Brain microvascular endothelial cell (primary cell): ENCODE data around the gene DUSP8.

Experiments
- DNase-seq: peaks from one replicate; pipeline ENCODE4 v3.0.0-alpha.2; 2020
- H3K27ac ChIP-seq: fragments of 250-450 bp; sonication (Bioruptor Pico); 2 replicates; pipeline ENCODE4 v1.5.1; 2020; ENCODE audit warnings: mild to moderate bottlenecking, moderate library complexity
- H3K27me3 ChIP-seq: fragments of 250-450 bp; sonication (Bioruptor Pico); replicated peaks from 2 replicates; pipeline ENCODE4 v1.5.1; 2020; ENCODE audit warnings: mild to moderate bottlenecking
- H3K36me3 ChIP-seq: fragments of 250-450 bp; sonication (Bioruptor Pico); replicated peaks from 2 replicates; pipeline ENCODE4 v1.5.1; 2020; ENCODE audit warnings: mild to moderate bottlenecking
- H3K4me3 ChIP-seq: 2 replicates; pipeline ENCODE4 v1.5.1; 2011; ENCODE audit warnings: low read depth, mild to moderate bottlenecking, control low read depth, low read length, moderate library complexity
- CTCF ChIP-seq: IDR thresholded peaks from 2 replicates; pipeline ENCODE4 v1.5.1; 2011; ENCODE audit warnings: low read depth, mild to moderate bottlenecking, moderate library complexity, low read length, control low read depth, inconsistent platforms; ENCODE audit errors: missing control alignments
- in situ Hi-C: cut with HindIII; loops from 2 replicates; pipeline ENCODE4 v1.10.0; 2017; ENCODE audit warnings: low sequenced_read_pairs, low pct_ligation_motif_present

DUSP8 gene

GRCh38 chr11:1560649-1561251, 11.3 kb downstream of the DUSP8 start:
- Histone ChIP-seq H3K4me3 (no peak overlapping the region), H3K27ac (no peak overlapping the region), H3K36me3 (peaks cover 5% of the 10 kb centered on the region), H3K27me3 (no peaks in the 10 kb centered on the region)
- no peak for TF ChIP-seq CTCF
- DNase-seq: no peak
- in situ Hi-C loops: no loop called here

- DNase-seq: no peak
- Histone ChIP-seq H3K36me3 (peaks cover 5% of the 10 kb centered on the region), H3K4me3 (no peak overlapping the region), H3K27ac (no peak overlapping the region), H3K27me3 (no peaks in the 10 kb centered on the region)
- no peak for TF ChIP-seq CTCF
- in situ Hi-C loops: no loop called here
Observed at GRCh38 chr11:1560002-1560648, 11.9 kb downstream of the DUSP8 start.

- no peak for TF ChIP-seq CTCF
- DNase-seq: no peak
- H3K27ac ChIP-seq: no peak overlapping the region
- in situ Hi-C loops: no loop called here
- peaks cover 5% of the 10 kb centered on the region for H3K36me3 ChIP-seq
- no peaks in the 10 kb centered on the region for H3K27me3 ChIP-seq
- no peak overlapping the region for H3K4me3 ChIP-seq
Observed at GRCh38 chr11:1559111-1559951, 12.7 kb downstream of the DUSP8 start.

GRCh38 chr11:1558775-1559110, 13.3 kb downstream of the DUSP8 start:
- H3K4me3 ChIP-seq: no peak overlapping the region
- peaks cover 5% of the 10 kb centered on the region for H3K36me3 ChIP-seq
- no peaks in the 10 kb centered on the region for H3K27me3 ChIP-seq
- no peak for DNase-seq
- no peak overlapping the region for H3K27ac ChIP-seq
- TF ChIP-seq CTCF: no peak
- in situ Hi-C loops: no loop called here

GRCh38 chr11:1557904-1558774, 13.9 kb downstream of the DUSP8 start:
- peak; percentile 35 for DNase-seq
- H3K36me3 ChIP-seq: peaks cover 5% of the 10 kb centered on the region
- no peaks in the 10 kb centered on the region for H3K27me3 ChIP-seq
- H3K4me3 ChIP-seq: no peak overlapping the region
- TF ChIP-seq CTCF: no peak
- in situ Hi-C loops: no loop called here
- no peak overlapping the region for H3K27ac ChIP-seq
